Transverse colon (tissue), 4 donors: ENCODE data around the gene BAX. TPM values are rescaled to one million over a fixed set of nuclear protein-coding genes. Genes with fewer than 3 reads are reported as not detected.
"Not testable (repeated sequence)": the region's sequence is repeated elsewhere in the genome, so short reads cannot be mapped to it uniquely, and the experiment has no call there.

ENCODE experiments used
- DNase-seq: peaks from one replicate; pipeline ENCODE4 v3.0.0-alpha.2; 2019
- H3K27ac ChIP-seq, 4 donors: fragments of 200-600 bp; sonication (generic); 2 replicates each; pipeline ENCODE4 v1.5.1; 2016 to 2018; ENCODE audit warnings: inconsistent platforms in 4 of 4
- H3K27me3 ChIP-seq: fragments of 200-600 bp; sonication (generic); 2 replicates; pipeline ENCODE4 v1.5.1; 2017; ENCODE audit warnings: inconsistent platforms
- H3K36me3 ChIP-seq, 4 donors: fragments of 200-600 bp; sonication (generic); 2 replicates each; pipeline ENCODE4 v1.5.1; 2017 to 2019; ENCODE audit warnings: inconsistent platforms in 4 of 4
- H3K4me1 ChIP-seq, 4 donors: fragments of 200-600 bp; sonication (generic); 2 replicates each; pipeline ENCODE4 v1.5.1; 2017 to 2020; ENCODE audit warnings: inconsistent platforms in 4 of 4
- H3K4me3 ChIP-seq, 4 donors: fragments of 200-600 bp; sonication (generic); 1 replicate in 1 of 4; 2 replicates in 3 of 4; pipeline versions ENCODE4 v1.5.1 to v1.6.1; 2017 to 2019; ENCODE audit warnings: inconsistent platforms in 4 of 4
- H3K9me3 ChIP-seq, 2 donors: fragments of 200-600 bp; sonication (generic); 2 replicates each; pipeline ENCODE4 v1.5.1; 2017 to 2019; ENCODE audit warnings: inconsistent platforms in 2 of 2
- CTCF ChIP-seq, 5 experiments: fragments of 200-600 bp in 3 of 5; fragments of 450-650 bp in 2 of 5; sonication (generic) in 3 of 5; IDR thresholded peaks; 1 replicate in 2 of 5; 2 replicates in 3 of 5; pipeline ENCODE4 v1.5.1; 2016 to 2017; ENCODE audit warnings: antibody characterized with exemption in 5 of 5, inconsistent platforms in 3 of 5, mild to moderate bottlenecking in 2 of 5, moderate library complexity in 1 of 5
- EP300 ChIP-seq: sonication (generic); formaldehyde crosslinking; IDR thresholded peaks from one replicate; pipeline ENCODE4 v1.6.1; 2017; ENCODE audit warnings: antibody characterized with exemption, low read depth
- POLR2A ChIP-seq: fragments of 450-650 bp; IDR thresholded peaks from one replicate; pipeline ENCODE4 v1.6.1; 2016; ENCODE audit warnings: antibody characterized with exemption, mild to moderate bottlenecking, moderate library complexity
- POLR2AphosphoS5 ChIP-seq, 3 donors: sonication (generic); formaldehyde crosslinking; IDR thresholded peaks; one replicate each; pipeline ENCODE4 v1.6.1; 2016; ENCODE audit warnings: antibody characterized with exemption in 3 of 3
- WGBS, 2 donors: methylation state at CpG; one replicate each; pipeline ENCODE4 v1.1.5; 2018; ENCODE audit warnings: low coverage in 1 of 2; 5-methylcytosine and 5-hydroxymethylcytosine counted together
- in situ Hi-C, 4 donors: fragments of 200-750 bp; cut with MboI; loops; one replicate each; pipeline versions ENCODE4 v1.15.0 to v1.15.1; 2017; ENCODE audit warnings: low sequenced_read_pairs in 3 of 4, low pct_ligation_motif_present in 1 of 4, low pct_unique_long_range_greater_than_20kb in 1 of 4
- intact Hi-C: fragments of 100-400 bp; cut with DNase I; formaldehyde crosslinking; loops from one replicate; pipeline ENCODE4 v1.15.1; 2023; ENCODE audit warnings: low total_unique reads
- total RNA-seq, 4 donors: library from RNA; depleted of rRNA; stranded (reverse); fragments of >200 nt; gene quantifications; one replicate each; pipeline ENCODE4 v1.1.0, GENCODE V29; 2016

Gene BAX
- total RNA-seq, 4 donors from 2014 or later, result 74.5 to 152 (median 112) TPM

GRCh38 chr19:48918071-48918470 is 36.6 kb upstream of the BAX start:
- TF ChIP-seq POLR2AphosphoS5 (IDR thresholded peaks at IDR 0.05), result no peak
- no peak for TF ChIP-seq POLR2A
- TF ChIP-seq CTCF (IDR thresholded peaks at IDR 0.05), result no peak
- no peak for TF ChIP-seq EP300
- H3K27ac ChIP-seq, result no peak overlapping the region
- no peak for DNase-seq
- in situ Hi-C loops (no loop called here), intact Hi-C loops (no loop called here)
- no peaks in the 10 kb centered on the region for H3K27me3 ChIP-seq
- peaks cover 0 to 45% (median 1%) of the 10 kb centered on the region in 4 donors for H3K36me3 ChIP-seq
- no peak overlapping the region for H3K4me3 ChIP-seq
- WGBS, 2 donors, result 60 to 82% methylated on average over 1 to 6 of the region's 6 CpGs
- no peaks in the 10 kb centered on the region for H3K4me1 ChIP-seq
- H3K9me3 ChIP-seq, result no peaks in the 10 kb centered on the region

GRCh38 chr19:48918801-48919247 is 35.9 kb upstream of the BAX start:
- 91% methylated on average over 18 of the region's 18 CpGs; no CpG with 5 or more reads in 1 of the 2 donors for WGBS, 2 donors

GRCh38 chr19:48919271-48919670 is 35.4 kb upstream of the BAX start:
- H3K9me3 ChIP-seq, H3K27me3 ChIP-seq, DNase-seq, H3K4me3 ChIP-seq, H3K4me1 ChIP-seq, intact Hi-C loops, in situ Hi-C loops, H3K27ac ChIP-seq: not testable (repeated sequence)
- WGBS, 2 donors, result 98% methylated on average over 8 of the region's 8 CpGs; no CpG with 5 or more reads in 1 of the 2 donors
- peaks cover 0 to 34% (median 0%) of the 10 kb centered on the region in 4 donors for H3K36me3 ChIP-seq

More at GRCh38 chr19:48918801-48919247, 35.9 kb upstream of the BAX start:
- in situ Hi-C loops (no loop called here), intact Hi-C loops (no loop called here)
- H3K4me3 ChIP-seq, result no peak overlapping the region
- TF ChIP-seq POLR2AphosphoS5 (IDR thresholded peaks at IDR 0.05), result no peak
- no peak for TF ChIP-seq POLR2A
- TF ChIP-seq EP300, result no peak
- no peaks in the 10 kb centered on the region for H3K4me1 ChIP-seq
- H3K9me3 ChIP-seq, result no peaks in the 10 kb centered on the region
- H3K27ac ChIP-seq, result no peak overlapping the region
- no peaks in the 10 kb centered on the region for H3K27me3 ChIP-seq
- no peak for DNase-seq
- H3K36me3 ChIP-seq, result peaks cover 0 to 38% (median 0%) of the 10 kb centered on the region in 4 donors

GRCh38 chr19:48920949-48921348 is 33.7 kb upstream of the BAX start:
- no peaks in the 10 kb centered on the region for H3K27me3 ChIP-seq
- DNase-seq, result no peak
- no peaks in the 10 kb centered on the region for H3K4me1 ChIP-seq
- H3K9me3 ChIP-seq, result no peaks in the 10 kb centered on the region
- intact Hi-C loops (no loop called here), in situ Hi-C loops (no loop called here)
- TF ChIP-seq POLR2A (no peak), CTCF (IDR thresholded peaks at IDR 0.05) (no peak), POLR2AphosphoS5 (IDR thresholded peaks at IDR 0.05) (no peak), EP300 (no peak)
- WGBS, 2 donors, result 86% methylated on average over 10 of the region's 10 CpGs; no CpG with 5 or more reads in 1 of the 2 donors
- H3K4me3 ChIP-seq, result no peak overlapping the region
- H3K27ac ChIP-seq, result no peak overlapping the region
- peaks cover 0 to 20% (median 0%) of the 10 kb centered on the region in 4 donors for H3K36me3 ChIP-seq

GRCh38 chr19:48921721-48922500 is 32.8 kb upstream of the BAX start:
- in situ Hi-C loops (no loop called here), intact Hi-C loops (no loop called here)
- DNase-seq, result no peak
- no peak overlapping the region for H3K27ac ChIP-seq
- no peaks in the 10 kb centered on the region for H3K27me3 ChIP-seq
- no peaks in the 10 kb centered on the region for H3K9me3 ChIP-seq
- TF ChIP-seq CTCF (IDR thresholded peaks at IDR 0.05) (no peak), POLR2A (no peak), EP300 (no peak), POLR2AphosphoS5 (IDR thresholded peaks at IDR 0.05) (no peak)
- H3K4me1 ChIP-seq, result peaks cover 0 to 1% (median under 1%) of the 10 kb centered on the region in 4 donors
- WGBS, 2 donors, result 75 to 90% methylated on average over 4 to 12 of the region's 12 CpGs
- no peak overlapping the region for H3K4me3 ChIP-seq
- peaks cover 0 to 14% (median 0%) of the 10 kb centered on the region in 4 donors for H3K36me3 ChIP-seq
